ENCODE data around the gene TTC32.
"Not testable (repeated sequence)": the region's sequence is repeated elsewhere in the genome, so short reads cannot be mapped to it uniquely, and the experiment has no call there.

The TTC32 gene

GRCh38 chr2:19899985-19900930, 1.5 kb downstream of the TTC32 start:
- no peak for DNase-seq (ENCODE audit: low read depth, low spot score)

- no peak for DNase-seq (ENCODE audit: low read depth, low spot score)
These were observed 3.0 kb downstream of the TTC32 start for GRCh38 chr2:19898592-19899329.

DNA sequence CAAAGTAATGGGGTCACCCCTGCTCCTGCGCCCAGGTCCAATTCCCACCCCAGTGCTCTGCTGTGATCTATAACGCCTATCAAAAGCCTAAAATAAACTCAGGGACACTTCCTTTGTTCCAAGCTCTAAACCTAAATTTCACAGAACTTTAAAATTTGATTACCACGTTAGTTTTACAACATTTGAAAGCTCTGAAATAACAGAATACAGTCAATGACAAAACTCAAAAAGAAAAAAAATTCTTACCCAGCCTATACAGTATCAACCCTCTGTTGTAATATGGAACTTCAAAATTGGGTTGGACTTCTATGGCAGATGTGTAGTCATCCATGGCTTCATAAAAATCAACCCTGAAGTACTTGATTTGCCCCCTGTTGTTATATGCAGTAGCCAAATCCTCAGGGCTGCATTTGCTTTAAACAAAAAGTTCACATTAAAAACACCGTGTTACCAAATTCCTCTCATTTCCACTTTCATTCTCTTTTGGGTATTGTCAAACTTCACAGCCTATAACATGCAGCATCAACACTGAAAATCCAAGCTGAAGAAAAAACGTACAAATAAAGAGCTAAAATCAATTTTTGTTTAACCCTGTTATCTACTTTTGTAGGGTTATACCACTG, 4.0 kb downstream of the TTC32 start:
- no peak for DNase-seq (ENCODE audit: low read depth, low spot score)

DNA sequence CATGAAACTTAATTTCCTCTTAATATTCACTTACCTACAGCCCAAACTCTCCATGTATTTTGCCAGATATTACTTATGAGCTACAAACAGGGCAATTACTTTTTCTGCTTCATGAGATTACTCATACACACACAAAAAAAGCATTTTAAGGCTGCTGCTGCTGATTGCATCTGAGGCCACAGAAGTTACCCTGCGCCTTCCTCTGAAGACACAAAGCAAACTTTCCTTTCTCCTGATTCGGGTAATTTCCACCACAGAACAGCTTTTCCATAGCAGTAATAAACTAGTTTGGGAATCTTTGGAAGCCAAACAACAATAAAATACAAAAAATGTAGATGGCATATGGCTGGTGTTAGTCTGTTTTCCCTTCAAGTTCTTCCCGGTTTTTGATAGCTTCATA, 6.2 kb downstream of the TTC32 start:
- DNase-seq (ENCODE audit: low read depth, low spot score), result no peak

DNA sequence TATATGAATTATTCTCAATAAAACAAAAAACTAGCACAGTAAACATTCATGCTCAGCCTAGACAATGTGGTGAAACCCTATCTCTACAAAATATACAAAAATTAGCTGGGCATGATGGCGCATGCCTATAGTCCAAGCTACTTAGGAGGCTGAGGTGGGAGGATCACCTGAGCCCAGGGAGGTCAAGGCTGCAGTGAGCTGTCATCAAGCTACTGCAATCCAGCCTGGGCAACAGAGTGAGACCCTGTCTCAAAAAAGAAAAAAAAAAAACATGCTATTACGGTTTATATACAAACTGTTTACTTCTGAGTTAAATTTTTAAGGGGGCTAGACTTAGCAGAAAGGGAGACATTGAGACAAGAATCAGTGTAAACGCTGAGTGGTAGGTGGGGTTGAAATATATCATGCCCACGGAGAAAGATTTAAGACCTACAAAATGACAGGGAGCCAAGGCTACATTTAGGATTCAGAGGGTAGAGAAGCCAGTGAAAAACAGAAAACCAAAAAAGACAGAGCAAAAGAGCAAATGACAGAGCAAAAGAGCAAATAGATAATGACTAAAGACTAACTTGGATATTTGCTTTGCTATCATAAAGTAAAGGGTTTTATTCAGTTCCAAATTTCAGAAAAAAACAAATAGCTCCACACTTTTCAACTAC, 7.5 kb downstream of the TTC32 start:
- no peak for DNase-seq (ENCODE audit: low read depth, low spot score)

- DNase-seq (ENCODE audit: low read depth, low spot score), result no peak
These were observed 8.2 kb downstream of the TTC32 start for GRCh38 chr2:19893520-19894133.

- not testable (repeated sequence) for DNase-seq (ENCODE audit: low read depth, low spot score)
These were observed 9.8 kb downstream of the TTC32 start for GRCh38 chr2:19891971-19892370.

GRCh38 chr2:19890104-19890503, 11.7 kb downstream of the TTC32 start:
- no peak for DNase-seq (ENCODE audit: low read depth, low spot score)

- no peak for DNase-seq (ENCODE audit: low read depth, low spot score)
These were observed 13.0 kb downstream of the TTC32 start for GRCh38 chr2:19888831-19889230.

DNA sequence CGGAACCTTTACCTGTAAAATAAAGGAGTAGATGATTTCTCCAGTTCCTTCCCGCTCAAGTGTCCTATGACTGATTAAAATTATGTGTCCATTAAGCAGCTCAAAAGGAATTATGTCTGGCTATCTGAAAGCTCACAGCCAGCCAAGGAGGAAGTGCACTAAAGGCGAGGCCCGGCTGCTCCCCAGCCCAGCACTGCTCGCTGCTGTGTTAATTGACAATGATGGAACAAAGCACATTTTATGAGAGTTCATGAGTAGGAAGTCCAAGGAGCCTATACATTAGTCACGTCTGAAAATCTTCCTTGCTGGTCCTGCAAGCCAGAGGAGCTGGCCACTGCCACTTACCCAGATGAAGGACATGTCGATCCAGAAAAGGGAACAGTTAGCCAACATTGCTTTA, 14.3 kb downstream of the TTC32 start:
- no peak for DNase-seq (ENCODE audit: low read depth, low spot score)

- DNase-seq (ENCODE audit: low read depth, low spot score), result no peak
These were observed 15.5 kb downstream of the TTC32 start for GRCh38 chr2:19886261-19886660.

GRCh38 chr2:19885791-19886190, 16.0 kb downstream of the TTC32 start:
- no peak for DNase-seq (ENCODE audit: low read depth, low spot score)

DNA sequence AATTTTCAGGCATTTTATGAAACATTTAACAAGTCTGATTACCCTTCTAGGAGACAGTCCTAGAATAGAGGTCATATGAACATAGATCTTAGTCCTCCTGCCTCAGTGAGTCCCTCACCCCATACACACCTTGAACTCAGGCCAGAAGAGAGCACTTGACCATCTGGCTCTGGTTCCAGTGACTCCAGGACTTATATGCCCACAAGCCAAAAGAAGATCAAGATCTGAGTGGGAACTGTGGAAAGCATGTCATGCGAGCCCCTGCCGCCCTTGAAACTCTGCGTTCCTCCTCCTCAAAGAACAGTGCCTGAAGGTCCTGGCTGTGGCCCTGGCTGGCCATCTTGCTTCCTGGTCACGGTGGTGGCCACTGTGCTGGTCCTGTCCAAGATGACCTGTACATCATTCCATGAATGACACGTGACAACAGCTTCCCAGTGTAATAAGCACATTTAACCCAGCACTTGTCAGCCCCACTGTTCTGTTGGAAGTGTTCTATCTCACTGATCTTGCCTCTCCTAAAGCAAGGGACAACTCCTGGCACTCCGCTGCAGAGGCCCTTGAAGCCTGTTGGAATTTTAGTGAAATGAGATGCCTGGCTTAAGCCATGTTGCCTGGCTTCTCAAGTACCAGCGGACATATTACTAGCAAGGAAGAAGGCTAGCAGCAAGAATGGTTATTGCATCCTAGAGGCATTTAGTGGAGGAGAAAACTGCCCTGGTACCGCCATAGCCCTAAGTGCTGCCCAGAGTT, 17.6 kb downstream of the TTC32 start:
- DNase-seq (ENCODE audit: low read depth, low spot score), result no peak

GRCh38 chr2:19883486-19883885, 18.3 kb downstream of the TTC32 start:
- no peak for DNase-seq (ENCODE audit: low read depth, low spot score)

GRCh38 chr2:19882286-19882685, 19.5 kb downstream of the TTC32 start:
- no peak for DNase-seq (ENCODE audit: low read depth, low spot score)

- no peak for DNase-seq (ENCODE audit: low read depth, low spot score)
These were observed 19.9 kb downstream of the TTC32 start for GRCh38 chr2:19881908-19882265.

GRCh38 chr2:19881221-19881907, 20.4 kb downstream of the TTC32 start:
- no peak for DNase-seq (ENCODE audit: low read depth, low spot score)

DNA sequence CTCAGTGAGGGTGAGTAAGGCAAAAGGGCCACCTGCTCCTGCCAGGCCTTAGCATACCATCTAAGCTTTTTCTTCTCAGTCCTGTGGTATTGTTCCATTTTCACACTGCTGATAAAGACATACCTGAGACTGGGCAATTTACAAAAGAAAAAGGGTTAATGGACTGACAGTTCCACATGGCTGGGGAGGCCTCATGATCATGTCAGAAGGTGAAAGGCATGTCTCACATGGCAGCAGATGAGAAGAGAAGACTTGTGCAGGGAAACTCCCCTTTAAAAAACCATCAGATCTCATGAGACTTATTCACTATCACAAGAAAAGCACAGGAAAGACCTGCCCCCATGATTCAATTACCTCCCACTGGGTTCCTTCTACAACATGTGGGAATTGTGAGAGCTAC, 21.6 kb downstream of the TTC32 start:
- DNase-seq (ENCODE audit: low read depth, low spot score), result not testable (repeated sequence)

DNA sequence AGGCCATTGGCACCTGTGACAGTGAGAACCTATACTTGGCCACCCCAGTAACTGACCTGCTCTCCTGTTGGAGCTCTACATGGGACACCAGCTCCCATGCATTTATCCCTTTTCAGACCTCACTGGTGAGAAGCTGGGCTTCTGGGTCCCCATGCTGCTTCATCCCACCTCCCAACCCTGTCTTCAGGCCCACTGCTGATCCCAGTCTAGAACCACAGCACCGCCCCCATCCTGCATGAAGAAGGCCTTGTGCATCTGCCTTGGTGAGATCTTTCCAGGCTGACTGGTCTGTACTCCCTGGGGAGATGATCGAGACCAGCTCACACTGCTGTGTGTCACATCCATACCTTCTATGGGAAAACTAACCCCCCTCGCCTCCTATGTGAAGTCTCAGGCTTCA, 22.7 kb downstream of the TTC32 start:
- no peak for DNase-seq (ENCODE audit: low read depth, low spot score)

Measured in smooth muscle cell of the brain vasculature (primary cell).